PC-3 (cell line): ENCODE data around the gene SLC4A4. TPM values are rescaled to one million over a fixed set of nuclear protein-coding genes. Genes with fewer than 3 reads are reported as not detected.

ENCODE experiments used
- ATAC-seq: fragments of 200-7000 bp; cut with Tn5 transposase; 2 replicates; pipeline ENCODE4 v1.9.1; 2020; ENCODE audit warnings: mild to moderate bottlenecking, moderate library complexity
- BruUV-seq: library from RNA; stranded (reverse); fragments of 400-500 nt; replicated peaks from 2 replicates; lab custom pipeline; 2021; lab: Mats Ljungman, UMichigan
- CTCF ChIA-PET: fragments of 300-600 bp; sonication (Branson Sonifier 250); formaldehyde crosslinking; loops from one replicate; lab custom pipeline; 2022; ENCODE audit warnings: antibody characterized with exemption; lab: Charles Lee
- POLR2A ChIA-PET: fragments of 300-600 bp; sonication (Branson Sonifier 250); formaldehyde crosslinking; loops from one replicate; lab custom pipeline; 2022; ENCODE audit warnings: antibody characterized with exemption; ENCODE audit not compliant: unreplicated experiment; lab: Charles Lee
- DNase-seq: peaks from one replicate; pipeline ENCODE4 v3.0.0-alpha.2; 2015
- H2AFZ ChIP-seq: fragments of 300-600 bp; sonication (generic); 2 replicates; pipeline ENCODE4 v1.6.0; 2016; ENCODE audit warnings: antibody characterized with exemption, low read length
- H3F3A ChIP-seq: fragments of 300-600 bp; sonication (generic); one replicate; pipeline ENCODE4 v1.6.0; 2017; ENCODE audit warnings: antibody characterized with exemption, low read length, control low read depth, mild to moderate bottlenecking; ENCODE audit not compliant: unreplicated experiment
- H3K27ac ChIP-seq: fragments of 300-600 bp; sonication (generic); 2 replicates; pipeline ENCODE4 v1.5.1; 2016; ENCODE audit warnings: mild to moderate bottlenecking, low read length
- H3K27me3 ChIP-seq: fragments of 300-600 bp; sonication (generic); 2 replicates; pipeline ENCODE4 v1.6.1; 2016; ENCODE audit warnings: low read length, mixed read lengths
- H3K36me3 ChIP-seq: fragments of 300-600 bp; sonication (generic); 2 replicates; pipeline ENCODE4 v1.6.1; 2016; ENCODE audit warnings: low read depth, mixed run types, low read length, mixed read lengths
- H3K4me1 ChIP-seq: fragments of 300-600 bp; sonication (generic); 2 replicates; pipeline ENCODE4 v1.5.1; 2016; ENCODE audit warnings: low read length; ENCODE audit not compliant: insufficient read depth
- H3K4me2 ChIP-seq: fragments of 300-600 bp; sonication (generic); 2 replicates; pipeline ENCODE4 v1.6.0; 2016; ENCODE audit warnings: low read length
- H3K4me3 ChIP-seq: fragments of 300-600 bp; sonication (generic); 2 replicates; pipeline ENCODE4 v1.5.1; 2016; ENCODE audit warnings: mild to moderate bottlenecking, low read length, mixed read lengths
- H3K79me2 ChIP-seq: fragments of 300-600 bp; sonication (generic); 2 replicates; pipeline ENCODE4 v1.6.1; 2017; ENCODE audit warnings: low read length, mixed read lengths
- H3K9ac ChIP-seq: fragments of 300-600 bp; sonication (generic); 2 replicates; pipeline ENCODE4 v1.6.0; 2016; ENCODE audit warnings: mild to moderate bottlenecking, low read length
- H3K9me2 ChIP-seq: fragments of 300-600 bp; sonication (generic); replicated peaks from 2 replicates; pipeline ENCODE4 v1.6.1; 2016; ENCODE audit warnings: mixed run types, low read length, mixed read lengths
- H3K9me3 ChIP-seq: fragments of 300-600 bp; sonication (generic); 2 replicates; pipeline ENCODE4 v1.6.1; 2016; ENCODE audit warnings: low read length, mixed read lengths
- H4K20me1 ChIP-seq: fragments of 300-600 bp; sonication (generic); 2 replicates; pipeline ENCODE4 v1.6.1; 2016; ENCODE audit warnings: low read length, mixed read lengths
- CTCF ChIP-seq: fragments of 300-600 bp; sonication (generic); conservative IDR thresholded peaks from 2 replicates; pipeline ENCODE4 v1.5.1; 2017; ENCODE audit warnings: antibody characterized with exemption, low read depth, mild to moderate bottlenecking, low read length
- EZH2 ChIP-seq: fragments of 300-600 bp; sonication (generic); IDR thresholded peaks from one replicate; pipeline ENCODE4 v1.6.1; 2017; ENCODE audit warnings: antibody characterized with exemption, mild to moderate bottlenecking, low read length; ENCODE audit not compliant: unreplicated experiment
- EZH2phosphoT487 ChIP-seq: fragments of 300-600 bp; sonication (generic); IDR thresholded peaks from 2 replicates; pipeline ENCODE4 v1.6.1; 2018; ENCODE audit warnings: mild to moderate bottlenecking, antibody characterized with exemption, low read length, borderline replicate concordance
- intact Hi-C: fragments of 100-400 bp; cut with micrococcal nuclease; formaldehyde crosslinking; loops from 2 replicates; pipeline ENCODE4 v1.9.0; 2023
- total RNA-seq: library from RNA; depleted of rRNA; stranded (reverse); fragments of >200 nt; gene quantifications from 2 replicates; pipeline ENCODE4 v1.2.3, GENCODE V29; 2014

Gene SLC4A4
- total RNA-seq, 1 experiment from 2014 or later, result 0.47 TPM

- POLR2A ChIA-PET, result interaction anchor here (0.5 kb wide), 1 partner anchor 94 kb away, joined by 3 read pairs; no protein-coding TSS in a partner anchor
- intact Hi-C loops, result no loop called here
- no peaks in the 10 kb centered on the region for H3K4me1 ChIP-seq
- CTCF ChIA-PET, result no interaction called here
- H3K9me3 ChIP-seq, result no peaks in the 10 kb centered on the region
- TF ChIP-seq EZH2 (no peak), EZH2phosphoT487 (no peak), CTCF (no peak)
- no peaks in the 10 kb centered on the region for H3K36me3 ChIP-seq
- H3K4me2 ChIP-seq, result no peak overlapping the region
- H3F3A ChIP-seq, result no peaks in the 10 kb centered on the region
- H3K9ac ChIP-seq, result no peak overlapping the region
- H4K20me1 ChIP-seq, result no peaks in the 10 kb centered on the region
- no peaks in the 10 kb centered on the region for H3K79me2 ChIP-seq
- no TSS peak for BruUV-seq
- H2AFZ ChIP-seq, result no peak overlapping the region
- H3K27me3 ChIP-seq, result no peaks in the 10 kb centered on the region
- no peak overlapping the region for H3K27ac ChIP-seq
- no peak overlapping the region for H3K4me3 ChIP-seq
- DNase-seq (no peak), ATAC-seq (no peak)
- H3K9me2 ChIP-seq, result no peaks in the 10 kb centered on the region
Observed at GRCh38 chr4:71400810-71401209, 62.0 kb downstream of the SLC4A4 start.

DNA sequence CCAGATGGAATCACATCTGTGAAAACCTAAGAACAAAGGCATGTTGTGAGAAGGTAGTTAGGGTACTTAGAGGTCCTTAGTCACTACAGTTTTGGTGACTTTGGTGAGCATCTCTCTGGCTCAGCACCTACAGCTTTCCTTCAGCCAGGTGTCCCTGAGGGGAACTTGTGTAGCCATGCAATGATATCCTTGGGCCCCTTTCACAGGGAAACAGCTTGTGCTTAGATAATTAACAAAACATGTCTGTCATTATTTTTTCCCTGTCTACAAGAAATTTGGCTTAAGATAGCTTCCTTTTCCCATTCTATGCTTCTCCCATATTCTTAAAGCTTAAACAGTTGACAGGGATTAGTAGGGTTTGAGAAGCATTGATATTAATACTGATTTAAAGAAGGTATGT is 63.8 kb downstream of the SLC4A4 start:
- Histone ChIP-seq H3K4me2 (no peak overlapping the region), H3K9ac (no peak overlapping the region), H3F3A (no peaks in the 10 kb centered on the region), H3K27ac (no peak overlapping the region), H3K4me1 (peaks cover 8% of the 10 kb centered on the region), H4K20me1 (no peaks in the 10 kb centered on the region), H2AFZ (no peak overlapping the region), H3K9me2 (no peaks in the 10 kb centered on the region), H3K9me3 (no peaks in the 10 kb centered on the region), H3K79me2 (no peaks in the 10 kb centered on the region), H3K27me3 (no peaks in the 10 kb centered on the region), H3K36me3 (no peaks in the 10 kb centered on the region), H3K4me3 (no peak overlapping the region)
- ChIA-PET CTCF (no interaction called here), POLR2A (no interaction called here)
- no peak for DNase-seq
- TF ChIP-seq CTCF, result no peak
- BruUV-seq, result no TSS peak
- intact Hi-C loops, result no loop called here
- no peak for ATAC-seq

DNA sequence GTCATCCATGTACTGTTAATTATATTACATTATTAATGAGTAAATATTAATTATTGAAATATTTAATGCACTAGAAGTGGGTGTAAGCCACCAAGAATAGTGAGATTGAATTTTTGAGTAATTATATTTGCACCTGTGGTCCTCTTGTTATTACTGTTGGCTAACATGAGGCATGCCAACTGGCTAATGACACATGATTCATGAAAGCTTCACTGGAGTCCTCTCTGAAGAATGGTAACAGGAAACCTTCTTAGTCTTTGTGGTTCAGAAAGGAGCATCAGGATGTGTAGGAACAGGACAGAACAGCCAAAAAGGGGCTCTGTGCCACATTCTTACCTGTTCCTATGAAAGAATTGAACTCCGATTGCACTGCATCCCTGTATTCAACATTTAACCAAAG is 65.2 kb downstream of the SLC4A4 start:
- H3K36me3 ChIP-seq, result no peaks in the 10 kb centered on the region; the same call in 1 of the 2 replicates
- peaks cover 8% of the 10 kb centered on the region for H3K4me1 ChIP-seq
- TF ChIP-seq EZH2phosphoT487 (no peak), EZH2 (no peak), CTCF (no peak)
- no peak overlapping the region for H3K9ac ChIP-seq
- H3K79me2 ChIP-seq, result no peaks in the 10 kb centered on the region
- H3K9me2 ChIP-seq, result no peaks in the 10 kb centered on the region
- ATAC-seq, result no peak
- H2AFZ ChIP-seq, result no peak overlapping the region
- no peak overlapping the region for H3K4me3 ChIP-seq
- BruUV-seq, result no TSS peak
- ChIA-PET CTCF (no interaction called here), POLR2A (no interaction called here)
- DNase-seq, result peak; percentile 15
- no peak overlapping the region for H3K4me2 ChIP-seq
- H3K9me3 ChIP-seq, result peaks cover 6% of the 10 kb centered on the region
- H3K27me3 ChIP-seq, result no peaks in the 10 kb centered on the region
- H4K20me1 ChIP-seq, result no peaks in the 10 kb centered on the region
- H3K27ac ChIP-seq, result no peak overlapping the region
- intact Hi-C loops, result no loop called here
- H3F3A ChIP-seq, result no peaks in the 10 kb centered on the region
